ENCODE data around the gene NALCN.

DNA sequence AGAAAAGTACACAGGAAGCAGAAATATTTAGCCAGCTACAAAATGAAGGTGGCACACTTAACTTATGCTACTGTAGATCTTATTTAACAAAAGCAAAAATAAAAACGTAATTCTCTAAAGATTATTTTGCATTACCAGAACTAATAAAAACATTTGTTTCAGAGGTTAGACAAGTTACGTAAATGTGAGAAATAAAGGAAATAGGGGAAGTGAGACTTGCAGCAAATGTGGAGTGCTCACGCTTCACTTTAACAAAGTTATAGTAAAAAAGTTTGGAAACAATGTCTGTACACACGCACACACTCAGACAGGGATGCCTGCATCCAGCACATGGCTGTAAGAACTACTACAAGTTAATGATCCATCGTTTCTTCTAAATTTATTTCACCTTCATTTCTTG, 83.7 kb downstream of the NALCN start:
- TF ChIP-seq, protein P1, sequence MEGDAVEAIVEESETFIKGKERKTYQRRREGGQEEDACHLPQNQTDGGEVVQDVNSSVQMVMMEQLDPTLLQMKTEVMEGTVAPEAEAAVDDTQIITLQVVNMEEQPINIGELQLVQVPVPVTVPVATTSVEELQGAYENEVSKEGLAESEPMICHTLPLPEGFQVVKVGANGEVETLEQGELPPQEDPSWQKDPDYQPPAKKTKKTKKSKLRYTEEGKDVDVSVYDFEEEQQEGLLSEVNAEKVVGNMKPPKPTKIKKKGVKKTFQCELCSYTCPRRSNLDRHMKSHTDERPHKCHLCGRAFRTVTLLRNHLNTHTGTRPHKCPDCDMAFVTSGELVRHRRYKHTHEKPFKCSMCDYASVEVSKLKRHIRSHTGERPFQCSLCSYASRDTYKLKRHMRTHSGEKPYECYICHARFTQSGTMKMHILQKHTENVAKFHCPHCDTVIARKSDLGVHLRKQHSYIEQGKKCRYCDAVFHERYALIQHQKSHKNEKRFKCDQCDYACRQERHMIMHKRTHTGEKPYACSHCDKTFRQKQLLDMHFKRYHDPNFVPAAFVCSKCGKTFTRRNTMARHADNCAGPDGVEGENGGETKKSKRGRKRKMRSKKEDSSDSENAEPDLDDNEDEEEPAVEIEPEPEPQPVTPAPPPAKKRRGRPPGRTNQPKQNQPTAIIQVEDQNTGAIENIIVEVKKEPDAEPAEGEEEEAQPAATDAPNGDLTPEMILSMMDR (IDR thresholded peaks at IDR 0.05; ENCODE audit: low read depth, low read length), result no peak
- TF ChIP-seq EZH2phosphoT487 (IDR thresholded peaks at IDR 0.05; ENCODE audit: low read depth), result no peak

Data from OCI-LY3 (cell line).